Measurements from ENCODE around the gene NME9.

DNA sequence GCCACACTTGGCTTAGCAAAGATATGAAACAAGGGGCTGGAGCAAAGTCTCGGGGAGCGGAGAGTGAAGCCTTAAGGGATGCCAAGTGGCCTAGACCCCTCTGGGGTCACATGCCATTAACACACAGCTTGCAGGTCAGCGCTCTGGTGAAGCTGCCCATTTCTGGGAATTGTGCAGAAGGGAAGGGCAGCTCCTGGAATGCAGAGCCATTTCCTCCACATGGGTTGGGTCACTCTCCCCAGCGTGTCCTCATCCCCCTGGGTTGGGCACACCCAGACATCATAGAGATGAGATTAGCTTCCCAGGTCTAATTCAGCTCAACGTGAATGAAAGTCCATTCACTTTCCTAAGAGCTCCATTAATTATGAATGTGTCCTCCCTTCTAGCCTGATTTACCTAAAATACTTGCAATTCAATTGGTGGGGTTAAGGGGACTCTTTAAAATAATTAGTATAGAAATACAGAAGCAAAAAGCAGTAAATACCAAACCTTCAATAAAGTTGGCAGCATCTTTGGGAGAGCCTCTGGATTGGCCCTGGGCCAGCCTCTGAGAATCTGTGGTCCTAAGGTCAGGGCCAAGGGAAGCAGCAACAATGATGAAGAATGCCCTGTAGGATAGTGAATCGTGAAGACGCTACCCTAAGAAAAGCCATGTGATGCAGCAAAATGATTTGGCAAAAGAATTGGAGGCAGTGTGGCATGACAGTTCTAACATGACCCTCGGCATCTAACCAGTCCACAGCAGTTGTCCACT is 36.5 kb upstream of the NME9 start:
- no peak for TF ChIP-seq HNF4A (conservative IDR thresholded peaks at IDR 0.05)
- TF ChIP-seq, protein P1, sequence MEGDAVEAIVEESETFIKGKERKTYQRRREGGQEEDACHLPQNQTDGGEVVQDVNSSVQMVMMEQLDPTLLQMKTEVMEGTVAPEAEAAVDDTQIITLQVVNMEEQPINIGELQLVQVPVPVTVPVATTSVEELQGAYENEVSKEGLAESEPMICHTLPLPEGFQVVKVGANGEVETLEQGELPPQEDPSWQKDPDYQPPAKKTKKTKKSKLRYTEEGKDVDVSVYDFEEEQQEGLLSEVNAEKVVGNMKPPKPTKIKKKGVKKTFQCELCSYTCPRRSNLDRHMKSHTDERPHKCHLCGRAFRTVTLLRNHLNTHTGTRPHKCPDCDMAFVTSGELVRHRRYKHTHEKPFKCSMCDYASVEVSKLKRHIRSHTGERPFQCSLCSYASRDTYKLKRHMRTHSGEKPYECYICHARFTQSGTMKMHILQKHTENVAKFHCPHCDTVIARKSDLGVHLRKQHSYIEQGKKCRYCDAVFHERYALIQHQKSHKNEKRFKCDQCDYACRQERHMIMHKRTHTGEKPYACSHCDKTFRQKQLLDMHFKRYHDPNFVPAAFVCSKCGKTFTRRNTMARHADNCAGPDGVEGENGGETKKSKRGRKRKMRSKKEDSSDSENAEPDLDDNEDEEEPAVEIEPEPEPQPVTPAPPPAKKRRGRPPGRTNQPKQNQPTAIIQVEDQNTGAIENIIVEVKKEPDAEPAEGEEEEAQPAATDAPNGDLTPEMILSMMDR (IDR thresholded peaks at IDR 0.05; ENCODE audit: low read depth, low read length, missing input control) = no peak
- TF ChIP-seq TAF1 (conservative IDR thresholded peaks at IDR 0.05) = no peak
- no peak for TF ChIP-seq RXRA (IDR thresholded peaks at IDR 0.05)
- no peak for TF ChIP-seq REST (IDR thresholded peaks at IDR 0.05)
- no peak for TF ChIP-seq MAX (IDR thresholded peaks at IDR 0.05)
- TF ChIP-seq, protein P2, sequence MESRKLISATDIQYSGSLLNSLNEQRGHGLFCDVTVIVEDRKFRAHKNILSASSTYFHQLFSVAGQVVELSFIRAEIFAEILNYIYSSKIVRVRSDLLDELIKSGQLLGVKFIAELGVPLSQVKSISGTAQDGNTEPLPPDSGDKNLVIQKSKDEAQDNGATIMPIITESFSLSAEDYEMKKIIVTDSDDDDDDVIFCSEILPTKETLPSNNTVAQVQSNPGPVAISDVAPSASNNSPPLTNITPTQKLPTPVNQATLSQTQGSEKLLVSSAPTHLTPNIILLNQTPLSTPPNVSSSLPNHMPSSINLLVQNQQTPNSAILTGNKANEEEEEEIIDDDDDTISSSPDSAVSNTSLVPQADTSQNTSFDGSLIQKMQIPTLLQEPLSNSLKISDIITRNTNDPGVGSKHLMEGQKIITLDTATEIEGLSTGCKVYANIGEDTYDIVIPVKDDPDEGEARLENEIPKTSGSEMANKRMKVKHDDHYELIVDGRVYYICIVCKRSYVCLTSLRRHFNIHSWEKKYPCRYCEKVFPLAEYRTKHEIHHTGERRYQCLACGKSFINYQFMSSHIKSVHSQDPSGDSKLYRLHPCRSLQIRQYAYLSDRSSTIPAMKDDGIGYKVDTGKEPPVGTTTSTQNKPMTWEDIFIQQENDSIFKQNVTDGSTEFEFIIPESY (IDR thresholded peaks at IDR 0.05) = no peak
- TF ChIP-seq GABPA (IDR thresholded peaks at IDR 0.05 in 1 of 2, conservative IDR thresholded peaks at IDR 0.05 in 1 of 2) = no peak
- no peak for TF ChIP-seq JUND (IDR thresholded peaks at IDR 0.05)
- no peak for TF ChIP-seq YY1 (IDR thresholded peaks at IDR 0.05)
- TF ChIP-seq, protein P3, sequence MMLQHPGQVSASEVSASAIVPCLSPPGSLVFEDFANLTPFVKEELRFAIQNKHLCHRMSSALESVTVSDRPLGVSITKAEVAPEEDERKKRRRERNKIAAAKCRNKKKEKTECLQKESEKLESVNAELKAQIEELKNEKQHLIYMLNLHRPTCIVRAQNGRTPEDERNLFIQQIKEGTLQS (IDR thresholded peaks at IDR 0.05) = no peak
- TF ChIP-seq RAD21 (IDR thresholded peaks at IDR 0.05) = no peak
- TF ChIP-seq HNF4G (IDR thresholded peaks at IDR 0.05) = no peak

All from liver (tissue), 3 donors.